Progenitor cell of endocrine pancreas (in vitro differentiated cells): ENCODE data around the gene GINS2. TPM values are rescaled to one million over a fixed set of nuclear protein-coding genes. Genes with fewer than 3 reads are reported as not detected.

Source experiments
- DNase-seq: peaks from one replicate; pipeline ENCODE4 v3.0.0; 2021; ENCODE audit warnings: low spot score; ENCODE audit not compliant: unreplicated experiment
- H3K27ac Mint-ChIP-seq: 2 replicates; pipeline ENCODE4 v1.8.0; 2021; ENCODE audit warnings: mild to moderate bottlenecking, moderate library complexity, mixed read lengths
- H3K27me3 Mint-ChIP-seq: 2 replicates; pipeline ENCODE4 v1.8.0; 2021; ENCODE audit warnings: mixed read lengths
- H3K36me3 Mint-ChIP-seq: 2 replicates; pipeline ENCODE4 v1.8.0; 2022; ENCODE audit warnings: mixed read lengths; ENCODE audit not compliant: insufficient read depth
- H3K4me1 Mint-ChIP-seq: 2 replicates; pipeline ENCODE4 v1.8.0; 2021; ENCODE audit warnings: low read depth, mixed read lengths
- H3K4me3 Mint-ChIP-seq: 2 replicates; pipeline ENCODE4 v1.8.0; 2021; ENCODE audit warnings: low read depth, mild to moderate bottlenecking, moderate library complexity, mixed read lengths
- H3K9me3 Mint-ChIP-seq: 2 replicates; pipeline ENCODE4 v1.8.0; 2021; ENCODE audit warnings: low read depth, mixed read lengths
- CTCF ChIP-seq: fragments of 200-600 bp; sonication (generic); IDR thresholded peaks from one replicate; pipeline ENCODE4 v1.5.0; 2021; ENCODE audit warnings: antibody characterized with exemption, mild to moderate bottlenecking; ENCODE audit not compliant: unreplicated experiment
- total RNA-seq: library from RNA; stranded (reverse); gene quantifications from 2 replicates; pipeline ENCODE4 v1.2.1, GENCODE V29; 2021

The GINS2 gene
- total RNA-seq, 1 donor from 2014 or later: 22.3 TPM

DNA sequence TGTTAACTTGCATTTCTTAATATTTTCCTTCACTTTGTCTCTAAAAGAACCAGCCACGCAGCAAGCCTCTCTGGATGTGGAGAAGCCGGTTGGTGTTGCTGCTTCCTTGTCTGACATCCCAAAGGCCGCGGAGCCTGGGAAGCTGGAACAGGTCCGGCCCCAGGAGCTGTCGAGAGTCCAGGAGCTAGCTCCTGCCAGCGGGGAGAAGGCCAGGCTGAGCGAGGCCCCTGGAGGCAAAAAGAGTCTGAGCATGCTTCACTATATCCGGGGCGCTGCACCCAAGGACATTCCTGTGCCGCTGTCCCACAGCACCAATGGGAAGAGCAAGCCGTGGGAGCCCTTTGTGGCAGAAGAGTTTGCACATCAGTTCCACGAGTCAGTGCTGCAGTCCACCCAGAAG is 22.8 kb downstream of the GINS2 start:
- Mint-ChIP-seq H3K4me1 (no peaks in the 10 kb centered on the region), H3K4me3 (no peak overlapping the region), H3K9me3 (no peaks in the 10 kb centered on the region), H3K27me3 (no peaks in the 10 kb centered on the region), H3K27ac (peak overlapping the region; percentile 58), H3K36me3 (peaks cover 32% of the 10 kb centered on the region)
- TF ChIP-seq CTCF: no peak
- DNase-seq: no peak

GRCh38 chr16:85665373-85665740 is 23.4 kb downstream of the GINS2 start:
- DNase-seq: no peak
- no peak for TF ChIP-seq CTCF
- Mint-ChIP-seq H3K9me3 (no peaks in the 10 kb centered on the region), H3K27ac (peak overlapping the region; percentile 26), H3K27me3 (no peaks in the 10 kb centered on the region), H3K36me3 (peaks cover 31% of the 10 kb centered on the region), H3K4me1 (no peaks in the 10 kb centered on the region), H3K4me3 (no peak overlapping the region)

DNA sequence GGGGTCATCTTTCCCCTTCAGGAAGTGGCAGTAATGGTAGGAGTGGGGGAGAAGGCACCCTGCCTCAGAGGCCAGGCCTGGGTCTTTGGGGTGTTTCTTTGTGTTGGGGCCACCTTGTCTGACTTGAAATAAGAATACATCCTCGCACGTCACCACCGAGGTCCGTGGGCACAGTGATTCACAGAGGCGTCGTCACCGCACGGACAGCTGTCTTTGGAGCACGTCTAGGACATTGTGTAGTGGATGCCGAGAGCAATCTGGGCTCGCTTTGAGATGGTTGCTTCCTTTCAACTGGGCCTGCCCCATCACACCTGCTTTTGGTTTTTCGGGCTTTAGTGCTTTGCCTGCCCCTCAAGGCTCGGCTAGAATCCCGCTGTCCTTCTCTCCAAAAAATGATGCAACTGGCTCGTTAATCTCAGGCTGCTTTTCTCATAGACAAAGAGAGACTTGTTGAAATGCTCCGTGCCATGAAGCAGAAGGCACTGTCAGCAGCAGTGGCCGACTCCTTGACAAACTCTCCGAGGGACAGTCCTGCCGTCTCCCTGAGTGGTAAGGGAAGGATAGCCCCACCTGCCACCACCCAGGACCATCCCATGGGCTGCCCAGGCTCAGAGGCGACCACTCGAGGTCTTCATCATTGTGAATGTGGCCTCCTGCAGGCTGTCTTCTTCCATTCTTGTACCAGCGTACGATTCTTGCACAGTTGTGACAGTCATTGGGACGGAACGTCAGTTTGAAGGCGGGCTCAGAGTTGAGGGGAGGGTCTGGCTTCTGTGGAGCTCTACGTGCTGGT is 24.0 kb downstream of the GINS2 start:
- no peak for DNase-seq
- Mint-ChIP-seq H3K9me3 (no peaks in the 10 kb centered on the region), H3K36me3 (peaks cover 30% of the 10 kb centered on the region), H3K27ac (peak overlapping the region; percentile 37), H3K4me3 (no peak overlapping the region), H3K27me3 (no peaks in the 10 kb centered on the region), H3K4me1 (no peaks in the 10 kb centered on the region)
- TF ChIP-seq CTCF: no peak

GRCh38 chr16:85663891-85664321 is 24.8 kb downstream of the GINS2 start:
- H3K36me3 Mint-ChIP-seq: peaks cover 28% of the 10 kb centered on the region
- H3K27ac Mint-ChIP-seq: peak overlapping the region; percentile 37
- H3K4me3 Mint-ChIP-seq: no peak overlapping the region
- H3K4me1 Mint-ChIP-seq: no peaks in the 10 kb centered on the region
- H3K27me3 Mint-ChIP-seq: no peaks in the 10 kb centered on the region
- no peak for TF ChIP-seq CTCF
- no peak for DNase-seq
- no peaks in the 10 kb centered on the region for H3K9me3 Mint-ChIP-seq

- TF ChIP-seq CTCF: no peak
- no peak for DNase-seq
- Mint-ChIP-seq H3K27me3 (no peaks in the 10 kb centered on the region), H3K4me3 (no peak overlapping the region), H3K27ac (peak overlapping the region; percentile 53), H3K9me3 (no peaks in the 10 kb centered on the region), H3K36me3 (peaks cover 28% of the 10 kb centered on the region), H3K4me1 (no peaks in the 10 kb centered on the region)
Observed at GRCh38 chr16:85662976-85663830, 25.6 kb downstream of the GINS2 start.
